HG03558 (cell line): ENCODE measurements around the gene VKORC1.
A peak's percentile ranks its signal among the peaks of the same experiment; 100 is the strongest.
"Not testable (repeated sequence)": the region's sequence is repeated elsewhere in the genome, so short reads cannot be mapped to it uniquely, and the experiment has no call there.

Experiments
- ATAC-seq: cut with Tn5 transposase; IDR thresholded peaks from one replicate; pipeline ENCODE4 v1.9.1; 2021; ENCODE audit warnings: moderate number of reproducible peaks; ENCODE audit not compliant: unreplicated experiment; ENCODE audit errors: extremely low read depth

VKORC1 gene

GRCh38 chr16:31108035-31108793, 13.6 kb upstream of the VKORC1 start, which contains the start of gene BCKDK:
TSS of gene BCKDK (plus strand) at chr16:31108386. CDS start at chr16:31109224, 838 bp downstream.
- peak; percentile 58 for ATAC-seq

GRCh38 chr16:31107465-31107867, 12.9 kb upstream of the VKORC1 start:
- ATAC-seq = peak; percentile 43

GRCh38 chr16:31106509-31107464, 12.2 kb upstream of the VKORC1 start:
- no peak for ATAC-seq

GRCh38 chr16:31105677-31106213, 11.1 kb upstream of the VKORC1 start:
- ATAC-seq = no peak

- ATAC-seq = not testable (repeated sequence)
Measured at GRCh38 chr16:31100876-31101641, 6.5 kb upstream of the VKORC1 start.

GRCh38 chr16:31099860-31100638, 5.5 kb upstream of the VKORC1 start:
- no peak for ATAC-seq

GRCh38 chr16:31094088-31094423, 541 bp downstream of the VKORC1 start:
- no peak for ATAC-seq

GRCh38 chr16:31093132-31093703, 1.4 kb downstream of the VKORC1 start:
- no peak for ATAC-seq

GRCh38 chr16:31092330-31092729, 2.3 kb downstream of the VKORC1 start:
- no peak for ATAC-seq

- ATAC-seq = no peak
Measured at GRCh38 chr16:31090540-31090939, 4.1 kb downstream of the VKORC1 start.

GRCh38 chr16:31089199-31089598, 5.4 kb downstream of the VKORC1 start:
- no peak for ATAC-seq

- ATAC-seq = no peak
Measured at GRCh38 chr16:31088459-31089183, 6.0 kb downstream of the VKORC1 start, which contains the start of gene PRSS53. TSS of gene PRSS53 (minus strand) at chr16:31088943. CDS start at chr16:31088809, 134 bp downstream.

GRCh38 chr16:31087971-31088370, 6.6 kb downstream of the VKORC1 start:
- ATAC-seq = no peak

- no peak for ATAC-seq
Measured at GRCh38 chr16:31087481-31087880, 7.1 kb downstream of the VKORC1 start.

- no peak for ATAC-seq
Measured at GRCh38 chr16:31086629-31086906, 8.0 kb downstream of the VKORC1 start.

- ATAC-seq = no peak
Measured at GRCh38 chr16:31085873-31086628, 8.5 kb downstream of the VKORC1 start.

GRCh38 chr16:31085411-31085810, 9.2 kb downstream of the VKORC1 start:
- no peak for ATAC-seq
